ENCODE results near the gene NID1.

The NID1 gene

GRCh38 chr1:235937123-235937522 is 127.8 kb downstream of the NID1 start:
- Histone ChIP-seq H3K23ac (ENCODE audit: low read length) (no peak overlapping the region), H3K79me1 (ENCODE audit: low read length) (no peaks in the 10 kb centered on the region), H3K4me2 (ENCODE audit: low read length) (no peak overlapping the region), H3K36me3 (ENCODE audit: control insufficient read depth in 1 of 2, insufficient read depth in 2 of 2, low read length in 2 of 2) (no peaks in the 10 kb centered on the region), H3K4me3 (ENCODE audit: low read depth, low read length) (no peak overlapping the region), H4K91ac (ENCODE audit: low read depth, low read length) (no peak overlapping the region), H3K79me2 (ENCODE audit: control insufficient read depth, insufficient read depth, low read length, poor library complexity) (no peaks in the 10 kb centered on the region), H2BK12ac (ENCODE audit: low read length) (no peak overlapping the region), H4K12ac (ENCODE audit: low read depth, low read length) (no peak overlapping the region), H3K4ac (ENCODE audit: low read depth, low read length) (no peak overlapping the region), H3K9me3 (ENCODE audit: insufficient read depth, low read depth, low read length) (peaks cover 1% of the 10 kb centered on the region), H3K4me1 (ENCODE audit: control insufficient read depth in 1 of 2, insufficient read depth in 2 of 2, low read length in 2 of 2) (peaks cover 0 to 3% of the 10 kb centered on the region in 2 experiments), H2BK5ac (ENCODE audit: low read depth, low read length, poor library complexity) (no peak overlapping the region), H2AFZ (ENCODE audit: insufficient read depth, low read length, poor library complexity) (no peak overlapping the region), H3K18ac (ENCODE audit: low read length) (no peak overlapping the region), H4K8ac (ENCODE audit: low read depth, low read length) (no peak overlapping the region), H3K9ac (ENCODE audit: low read length) (no peak overlapping the region), H3K27me3 (ENCODE audit: insufficient read depth, low read length) (no peaks in the 10 kb centered on the region), H3K27ac (ENCODE audit: low read depth, low read length) (no peak overlapping the region), H3K14ac (ENCODE audit: low read length) (no peak overlapping the region), H2AK5ac (ENCODE audit: low read length) (no peak overlapping the region), H2BK120ac (ENCODE audit: insufficient read depth, low read length, poor library complexity) (no peak overlapping the region)
- DNase-seq: no peak
- WGBS (ENCODE audit: extremely low coverage, insufficient coverage, insufficient read length): no CpG with 5 or more reads among the region's 5 CpGs

GRCh38 chr1:235935235-235936225 is 129.4 kb downstream of the NID1 start:
- no peak overlapping the region for H2BK5ac ChIP-seq (ENCODE audit: low read depth, low read length, poor library complexity)
- WGBS (ENCODE audit: extremely low coverage, insufficient coverage, insufficient read length): no CpG with 5 or more reads among the region's 23 CpGs
- peaks cover 1% of the 10 kb centered on the region for H3K9me3 ChIP-seq (ENCODE audit: insufficient read depth, low read depth, low read length)
- H3K27me3 ChIP-seq (ENCODE audit: insufficient read depth, low read length): no peaks in the 10 kb centered on the region
- no peak overlapping the region for H3K27ac ChIP-seq (ENCODE audit: low read depth, low read length)
- H3K9ac ChIP-seq (ENCODE audit: low read length): no peak overlapping the region
- no peak overlapping the region for H2AFZ ChIP-seq (ENCODE audit: insufficient read depth, low read length, poor library complexity)
- H3K18ac ChIP-seq (ENCODE audit: low read length): no peak overlapping the region
- H2AK5ac ChIP-seq (ENCODE audit: low read length): no peak overlapping the region
- H3K14ac ChIP-seq (ENCODE audit: low read length): no peak overlapping the region
- no peak overlapping the region for H3K4me3 ChIP-seq (ENCODE audit: low read depth, low read length)
- peaks cover 4 to 7% of the 10 kb centered on the region in 2 experiments for H3K4me1 ChIP-seq (ENCODE audit: control insufficient read depth in 1 of 2, insufficient read depth in 2 of 2, low read length in 2 of 2)
- H3K36me3 ChIP-seq (ENCODE audit: control insufficient read depth in 1 of 2, insufficient read depth in 2 of 2, low read length in 2 of 2): no peaks in the 10 kb centered on the region
- no peak for DNase-seq
- no peak overlapping the region for H3K4ac ChIP-seq (ENCODE audit: low read depth, low read length)
- no peak overlapping the region for H4K12ac ChIP-seq (ENCODE audit: low read depth, low read length)
- H3K4me2 ChIP-seq (ENCODE audit: low read length): no peak overlapping the region
- no peak overlapping the region for H2BK12ac ChIP-seq (ENCODE audit: low read length)
- no peak overlapping the region for H4K91ac ChIP-seq (ENCODE audit: low read depth, low read length)
- no peak overlapping the region for H3K23ac ChIP-seq (ENCODE audit: low read length)
- no peak overlapping the region for H4K8ac ChIP-seq (ENCODE audit: low read depth, low read length)
- no peaks in the 10 kb centered on the region for H3K79me2 ChIP-seq (ENCODE audit: control insufficient read depth, insufficient read depth, low read length, poor library complexity)
- H3K79me1 ChIP-seq (ENCODE audit: low read length): no peaks in the 10 kb centered on the region
- no peak overlapping the region for H2BK120ac ChIP-seq (ENCODE audit: insufficient read depth, low read length, poor library complexity)

- peaks cover 8% of the 10 kb centered on the region in 2 experiments for H3K4me1 ChIP-seq (ENCODE audit: control insufficient read depth in 1 of 2, insufficient read depth in 2 of 2, low read length in 2 of 2)
- H3K27ac ChIP-seq (ENCODE audit: low read depth, low read length): no peak overlapping the region
- H2AFZ ChIP-seq (ENCODE audit: insufficient read depth, low read length, poor library complexity): no peak overlapping the region
- no peak overlapping the region for H3K4me2 ChIP-seq (ENCODE audit: low read length)
- no peak overlapping the region for H4K91ac ChIP-seq (ENCODE audit: low read depth, low read length)
- no peak overlapping the region for H4K8ac ChIP-seq (ENCODE audit: low read depth, low read length)
- no peaks in the 10 kb centered on the region for H3K36me3 ChIP-seq (ENCODE audit: control insufficient read depth in 1 of 2, insufficient read depth in 2 of 2, low read length in 2 of 2)
- peaks cover 2% of the 10 kb centered on the region for H3K79me1 ChIP-seq (ENCODE audit: low read length)
- H3K18ac ChIP-seq (ENCODE audit: low read length): no peak overlapping the region
- no CpG with 5 or more reads among the region's 4 CpGs for WGBS (ENCODE audit: extremely low coverage, insufficient coverage, insufficient read length)
- H2AK5ac ChIP-seq (ENCODE audit: low read length): no peak overlapping the region
- H3K14ac ChIP-seq (ENCODE audit: low read length): no peak overlapping the region
- no peak overlapping the region for H4K12ac ChIP-seq (ENCODE audit: low read depth, low read length)
- DNase-seq: no peak
- H3K4ac ChIP-seq (ENCODE audit: low read depth, low read length): no peak overlapping the region
- no peak overlapping the region for H2BK5ac ChIP-seq (ENCODE audit: low read depth, low read length, poor library complexity)
- H3K79me2 ChIP-seq (ENCODE audit: control insufficient read depth, insufficient read depth, low read length, poor library complexity): no peaks in the 10 kb centered on the region
- no peak overlapping the region for H2BK120ac ChIP-seq (ENCODE audit: insufficient read depth, low read length, poor library complexity)
- no peak overlapping the region for H3K9ac ChIP-seq (ENCODE audit: low read length)
- no peaks in the 10 kb centered on the region for H3K27me3 ChIP-seq (ENCODE audit: insufficient read depth, low read length)
- H3K23ac ChIP-seq (ENCODE audit: low read length): no peak overlapping the region
- no peak overlapping the region for H2BK12ac ChIP-seq (ENCODE audit: low read length)
- no peak overlapping the region for H3K4me3 ChIP-seq (ENCODE audit: low read depth, low read length)
- peaks cover 1% of the 10 kb centered on the region for H3K9me3 ChIP-seq (ENCODE audit: insufficient read depth, low read depth, low read length)
Observed at GRCh38 chr1:235933766-235934116, 131.1 kb downstream of the NID1 start.

DNA sequence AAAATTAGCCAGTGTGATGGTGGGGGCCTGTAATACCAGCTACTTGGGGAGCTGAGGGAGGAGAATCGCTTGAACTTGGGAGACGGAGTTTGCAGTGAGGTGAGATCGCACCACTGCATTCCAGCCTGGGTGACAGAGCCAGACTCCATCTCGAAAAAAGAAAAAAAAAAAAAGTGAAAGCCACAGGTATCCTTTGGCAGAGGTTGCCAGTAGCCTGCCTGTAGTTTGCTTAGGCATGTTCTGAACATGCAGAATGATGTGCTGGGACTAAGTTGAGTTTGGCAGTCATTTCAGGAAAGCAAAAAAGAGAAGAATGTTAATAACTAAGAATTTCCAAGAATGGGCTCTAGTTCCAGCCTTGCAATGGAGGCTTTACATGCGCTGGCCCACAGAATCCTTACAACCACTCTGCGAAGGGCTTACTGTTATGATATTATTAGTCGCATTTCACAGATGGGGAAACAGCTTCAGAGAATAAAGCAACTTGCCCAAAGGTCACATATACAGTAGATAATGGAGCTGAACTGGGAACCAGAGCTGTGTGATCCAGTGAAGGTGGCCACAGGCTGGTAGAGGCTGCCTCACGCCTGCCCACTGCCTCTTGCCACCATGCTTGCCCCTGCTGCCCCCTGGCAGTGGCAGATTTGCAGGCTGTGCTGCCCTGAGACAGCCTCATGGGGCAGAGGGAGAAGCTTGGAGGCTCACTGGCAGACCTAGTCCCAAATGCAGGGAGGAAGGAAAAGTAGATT is 131.7 kb downstream of the NID1 start:
- no peak overlapping the region for H3K9ac ChIP-seq (ENCODE audit: low read length)

More for the DNA sequence above, 131.7 kb downstream of the NID1 start:
- Histone ChIP-seq H3K27me3 (ENCODE audit: insufficient read depth, low read length) (no peaks in the 10 kb centered on the region), H4K8ac (ENCODE audit: low read depth, low read length) (no peak overlapping the region), H3K79me2 (ENCODE audit: control insufficient read depth, insufficient read depth, low read length, poor library complexity) (no peaks in the 10 kb centered on the region), H2BK5ac (ENCODE audit: low read depth, low read length, poor library complexity) (no peak overlapping the region), H3K4ac (ENCODE audit: low read depth, low read length) (no peak overlapping the region), H3K4me3 (ENCODE audit: low read depth, low read length) (peak overlapping the region; percentile 44), H3K14ac (ENCODE audit: low read length) (no peak overlapping the region), H3K9me3 (ENCODE audit: insufficient read depth, low read depth, low read length) (peaks cover 1% of the 10 kb centered on the region), H2AFZ (ENCODE audit: insufficient read depth, low read length, poor library complexity) (no peak overlapping the region), H4K12ac (ENCODE audit: low read depth, low read length) (no peak overlapping the region), H3K27ac (ENCODE audit: low read depth, low read length) (no peak overlapping the region), H2AK5ac (ENCODE audit: low read length) (peak overlapping the region; percentile 18), H4K91ac (ENCODE audit: low read depth, low read length) (peak overlapping the region; percentile 36), H3K18ac (ENCODE audit: low read length) (no peak overlapping the region), H3K36me3 (ENCODE audit: control insufficient read depth in 1 of 2, insufficient read depth in 2 of 2, low read length in 2 of 2) (no peaks in the 10 kb centered on the region), H2BK120ac (ENCODE audit: insufficient read depth, low read length, poor library complexity) (no peak overlapping the region), H3K23ac (ENCODE audit: low read length) (no peak overlapping the region), H3K79me1 (ENCODE audit: low read length) (peaks cover 2% of the 10 kb centered on the region), H2BK12ac (ENCODE audit: low read length) (no peak overlapping the region), H3K4me1 (ENCODE audit: control insufficient read depth in 1 of 2, insufficient read depth in 2 of 2, low read length in 2 of 2) (peaks cover 8% of the 10 kb centered on the region in 2 experiments), H3K4me2 (ENCODE audit: low read length) (no peak overlapping the region)
- no CpG with 5 or more reads among the region's 8 CpGs for WGBS (ENCODE audit: extremely low coverage, insufficient coverage, insufficient read length)
- DNase-seq: no peak

Data from trophoblast cell (in vitro differentiated cells and primary cell).